HT-29 (cell line): Measurements from ENCODE around the gene HRAS. TPM values are rescaled to one million over a fixed set of nuclear protein-coding genes. Genes with fewer than 3 reads are reported as not detected.

Experiments used
- DNase-seq: peaks from one replicate; pipeline ENCODE4 v3.0.0-alpha.2; 2015; ENCODE audit warnings: low spot score
- small RNA-seq: library from RNA; depleted of rRNA; stranded (forward); fragments of <200 nt; gene quantifications from one replicate; pipeline ENCODE3, GENCODE V24; 2014
- total RNA-seq: library from RNA; depleted of rRNA; stranded (reverse); fragments of >200 nt; shearing (Covaris generic); gene quantifications from 2 replicates; pipeline ENCODE4 v1.2.3, GENCODE V29; 2014; rRNA removed

Gene HRAS
- total RNA-seq, 1 experiment from 2014 or later = 259 TPM

DNA sequence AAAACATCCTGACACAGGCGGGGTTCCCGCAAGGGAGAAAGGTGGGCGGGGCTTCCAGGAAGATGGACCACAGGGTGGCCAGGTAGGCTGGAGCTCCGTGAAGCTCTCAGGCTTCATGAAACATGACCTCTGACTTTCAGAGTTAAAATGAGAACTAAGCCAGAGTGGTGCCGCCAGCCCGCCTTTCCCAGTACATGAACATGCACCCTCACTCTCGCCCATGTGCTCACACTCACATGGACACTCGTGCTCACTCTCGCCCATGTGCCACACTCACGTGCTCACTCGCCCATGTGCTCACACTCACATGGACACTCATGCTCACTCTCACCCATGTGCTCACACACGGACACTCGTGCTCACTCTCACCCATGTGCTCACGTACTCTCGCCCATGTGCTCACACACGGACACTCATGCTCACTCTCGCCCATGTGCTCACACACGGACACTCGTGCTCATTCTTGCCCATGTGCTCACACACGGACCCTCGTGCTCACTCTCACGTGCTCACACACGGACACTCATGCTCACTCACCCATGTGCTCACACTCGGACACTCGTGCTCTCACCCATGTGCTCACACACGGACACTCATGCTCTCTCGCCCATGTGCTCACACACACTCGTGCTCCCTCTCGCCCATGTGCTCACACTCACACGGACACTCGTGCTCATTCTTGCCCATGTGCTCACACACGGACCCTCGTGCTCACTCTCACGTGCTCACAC lies 38.4 kb downstream of the HRAS start:
- DNase-seq = no peak

DNA sequence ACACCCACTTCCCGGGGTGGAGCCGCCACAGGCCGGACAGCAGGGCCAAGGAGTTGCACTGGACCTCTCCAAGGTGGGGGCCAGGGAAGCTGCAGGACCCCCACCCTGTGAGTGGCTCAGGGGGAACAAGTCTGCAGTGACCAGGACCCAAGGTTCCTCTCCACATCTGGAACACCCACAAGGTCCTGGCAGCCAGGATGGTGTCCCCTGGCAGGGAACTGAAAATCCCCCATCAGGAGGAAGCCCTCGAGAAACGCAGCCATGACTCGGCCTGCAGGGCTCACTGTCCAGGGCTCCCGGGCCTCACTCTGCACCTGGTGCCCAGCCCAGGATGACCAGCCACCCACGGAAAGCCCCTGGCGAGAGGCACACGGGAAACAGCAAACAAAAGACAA lies 39.8 kb downstream of the HRAS start:
- DNase-seq = no peak

DNA sequence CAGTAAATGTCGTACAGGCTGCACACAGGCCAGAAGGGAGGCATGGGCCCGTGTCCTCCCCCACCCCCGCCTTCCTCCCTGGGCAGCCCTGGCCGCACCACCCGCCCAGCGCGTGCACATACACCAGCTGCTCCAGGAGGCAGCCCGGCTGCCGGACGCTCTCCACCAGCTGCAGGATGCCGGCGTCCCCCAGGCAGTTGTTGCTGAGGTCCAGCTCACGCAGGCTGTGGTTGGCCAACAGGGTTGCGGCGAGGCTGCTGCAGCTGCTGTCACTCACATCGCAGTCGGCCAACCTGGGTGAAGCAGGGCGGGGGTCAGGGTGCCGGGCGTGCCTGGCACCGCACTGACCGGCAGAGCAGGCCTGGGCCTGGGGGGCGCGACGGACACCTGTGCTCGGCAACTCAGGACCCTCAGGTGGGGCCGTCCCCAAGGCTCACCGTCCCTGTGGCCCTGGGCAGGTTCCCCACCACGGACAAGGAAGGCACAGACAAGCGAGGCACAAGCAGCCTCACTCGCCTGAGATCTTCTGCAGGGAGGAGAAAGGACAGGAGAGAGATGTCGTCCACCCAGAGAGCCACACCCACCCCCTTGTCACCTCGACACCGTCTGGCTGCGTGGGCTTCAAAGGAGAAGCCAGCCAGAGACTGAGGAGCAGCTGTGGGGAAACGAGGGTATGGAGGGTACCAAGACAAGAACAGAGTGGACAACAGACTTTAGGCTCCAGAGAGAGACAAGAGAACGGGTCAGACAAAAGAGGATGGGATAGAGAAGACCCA lies 40.4 kb downstream of the HRAS start:
- no peak for DNase-seq

DNA sequence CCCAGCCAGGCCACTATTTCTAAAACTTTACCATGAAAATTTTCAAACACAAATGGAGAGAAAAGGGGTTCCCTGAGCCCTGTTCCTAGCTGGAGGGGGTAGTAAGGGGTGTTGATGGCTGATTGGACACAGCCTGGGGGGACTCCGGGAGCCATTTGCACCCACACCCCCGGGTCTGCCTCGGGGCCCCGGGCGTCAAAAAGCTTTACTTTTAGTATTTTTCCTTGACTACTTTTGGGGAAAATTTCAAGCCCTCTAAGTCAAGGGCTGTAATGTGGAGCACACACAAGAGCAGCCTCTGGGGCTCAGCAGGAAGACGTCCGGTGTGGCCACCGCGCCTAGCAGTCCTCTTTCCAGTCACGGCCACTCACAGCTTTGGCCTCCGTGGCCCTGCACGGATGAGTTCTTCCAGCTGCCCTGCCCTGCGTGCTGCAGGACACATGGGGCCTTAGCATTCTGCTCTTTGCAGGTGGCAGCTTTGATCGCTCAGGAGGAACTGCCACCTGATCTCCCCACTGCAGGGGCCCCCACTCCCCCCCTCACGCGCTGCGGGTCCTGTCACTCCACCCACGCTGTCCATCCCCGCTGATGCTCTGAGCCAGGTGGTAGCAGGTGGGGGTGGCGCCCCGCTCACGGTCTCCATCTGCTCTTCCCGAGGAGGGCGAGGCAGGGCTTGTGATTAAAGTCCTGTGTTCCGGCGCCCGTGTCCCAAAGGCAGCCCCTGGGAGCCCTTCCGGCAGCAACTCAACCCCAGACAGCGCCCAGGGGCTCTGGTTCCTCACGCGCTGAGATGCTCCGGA lies 42.7 kb downstream of the HRAS start:
- no peak for DNase-seq

DNA sequence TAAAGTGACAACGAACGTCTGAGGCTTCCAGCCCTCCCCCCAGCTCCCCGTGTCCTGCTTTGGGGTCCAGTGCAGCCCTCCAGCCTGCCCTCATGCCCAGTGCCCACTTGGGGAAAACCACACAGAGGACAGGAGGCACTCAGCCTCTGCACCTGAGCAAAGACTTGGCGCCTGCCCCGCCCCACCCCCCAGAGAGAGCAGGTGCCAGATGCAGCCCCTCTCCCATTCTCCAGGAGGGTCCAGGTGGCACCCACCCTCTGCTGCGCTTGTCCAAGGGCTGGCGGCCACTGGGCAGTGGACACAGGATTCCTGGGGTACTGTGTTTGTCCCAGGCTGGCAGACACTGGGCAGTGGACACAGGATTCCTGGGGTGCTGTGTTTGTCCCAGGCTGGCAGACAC lies 44.0 kb downstream of the HRAS start:
- DNase-seq = no peak

DNA sequence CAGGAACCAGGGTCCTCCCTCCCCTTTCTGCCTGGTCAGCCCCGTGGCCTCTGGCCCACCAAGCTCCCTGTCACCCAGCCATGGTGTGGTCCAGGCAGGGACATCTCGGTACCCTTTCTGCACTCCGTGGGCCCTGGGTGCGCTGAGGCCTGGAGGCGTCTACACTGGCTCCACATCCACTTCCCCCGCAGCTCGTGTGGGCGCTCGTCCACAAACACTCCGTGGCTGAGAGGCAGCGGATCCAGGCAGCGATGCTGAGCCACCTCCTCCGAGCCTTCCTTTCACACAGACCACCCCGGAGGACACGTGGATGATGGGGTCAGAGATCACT lies 44.5 kb downstream of the HRAS start:
- DNase-seq = no peak

DNA sequence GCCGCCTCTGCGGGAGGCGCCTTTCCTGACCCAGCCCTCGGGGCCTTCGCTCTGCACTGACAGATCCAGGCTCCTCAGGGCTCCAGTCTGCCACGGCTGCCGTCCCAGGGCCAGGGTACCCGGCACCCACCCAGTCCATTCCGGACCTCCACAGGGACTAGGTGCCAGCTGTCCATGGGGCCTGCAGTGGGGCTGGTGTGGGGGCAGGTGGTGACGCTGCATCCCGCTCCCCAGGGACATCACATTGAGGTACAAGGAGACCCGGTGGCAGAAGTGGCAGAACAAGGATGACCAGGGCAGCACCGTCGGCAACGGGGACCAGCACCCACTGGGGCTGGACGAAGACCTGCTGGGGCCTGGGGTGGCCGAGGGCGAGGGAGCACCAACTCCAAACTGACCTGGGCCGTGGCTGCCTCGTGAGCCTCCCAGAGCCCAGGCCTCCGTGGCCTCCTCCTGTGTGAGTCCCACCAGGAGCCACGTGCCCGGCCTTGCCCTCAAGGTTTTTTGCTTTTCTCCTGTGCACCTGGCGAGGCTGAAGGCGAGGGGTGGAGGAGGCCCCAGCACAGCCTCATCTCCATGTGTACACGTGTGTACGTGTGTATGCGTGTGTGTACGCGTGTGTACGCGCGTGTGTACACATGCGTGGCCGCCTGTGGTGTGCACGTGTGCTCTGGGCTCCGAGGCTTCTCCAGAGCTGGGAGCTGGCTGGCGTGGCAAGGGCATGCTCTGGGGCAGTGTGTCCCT lies 45.0 kb downstream of the HRAS start:
- DNase-seq = no peak

DNA sequence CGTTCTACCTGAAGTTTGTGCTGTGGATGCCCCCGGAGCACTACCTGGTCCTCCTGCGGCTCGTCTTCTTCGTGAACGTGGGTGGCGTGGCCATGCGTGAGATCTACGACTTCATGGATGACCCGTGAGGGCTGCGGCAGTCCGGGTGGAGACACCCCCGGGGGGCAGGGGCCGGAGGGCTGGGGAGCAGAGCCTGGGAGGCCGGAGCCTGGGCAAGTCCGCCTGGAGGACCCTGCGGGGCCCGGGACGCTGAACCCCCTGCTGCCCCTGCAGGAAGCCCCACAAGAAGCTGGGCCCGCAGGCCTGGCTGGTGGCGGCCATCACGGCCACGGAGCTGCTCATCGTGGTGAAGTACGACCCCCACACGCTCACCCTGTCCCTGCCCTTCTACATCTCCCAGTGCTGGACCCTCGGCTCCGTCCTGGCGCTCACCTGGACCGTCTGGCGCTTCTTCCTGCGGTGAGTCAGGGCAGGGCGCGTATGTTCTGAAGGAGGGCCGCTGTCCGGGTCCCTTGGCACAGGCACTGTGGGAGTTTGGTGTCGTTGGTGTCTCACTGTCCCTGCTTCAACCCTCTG lies 45.7 kb downstream of the HRAS start:
- DNase-seq = no peak

DNA sequence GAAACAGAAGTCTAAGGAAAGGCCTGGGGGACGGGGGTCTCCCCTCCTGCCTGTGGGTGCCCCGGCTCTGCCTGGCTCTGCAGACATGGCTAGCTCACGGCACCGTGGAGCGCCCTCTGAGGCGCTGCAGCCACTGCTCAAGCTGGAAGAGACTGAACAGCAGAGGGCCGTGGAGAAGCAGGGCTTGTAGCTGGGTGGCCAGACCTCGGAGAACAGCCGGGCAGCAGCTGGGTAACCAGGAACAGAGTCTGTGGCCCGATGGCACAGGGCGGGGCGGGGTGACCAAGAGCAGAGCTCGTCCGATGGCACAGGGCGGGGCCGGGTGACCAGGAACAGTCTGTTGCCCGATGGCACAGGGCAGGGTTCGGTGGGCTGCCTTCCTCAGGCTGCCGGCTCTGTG lies 46.4 kb downstream of the HRAS start:
- DNase-seq = peak; percentile 46

DNA sequence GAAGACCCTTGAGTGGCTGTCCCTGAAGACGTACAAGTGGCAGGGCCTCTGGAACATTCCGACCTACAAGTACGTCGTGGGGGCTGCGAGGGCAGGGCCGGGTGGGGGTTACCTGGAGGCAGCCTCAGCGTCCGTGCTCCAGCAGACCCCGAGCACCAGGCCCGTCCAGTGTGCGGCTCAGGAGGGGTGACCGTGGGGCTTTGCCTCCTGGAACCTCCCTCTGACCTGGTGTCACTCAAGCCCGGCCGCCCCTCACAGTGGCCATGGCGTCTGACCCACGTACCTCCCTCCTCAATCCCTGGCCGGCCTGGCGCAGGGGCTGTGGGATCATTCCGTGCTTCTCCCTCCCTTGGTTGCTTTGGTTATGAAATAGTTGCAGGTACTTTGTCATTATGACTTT lies 46.8 kb downstream of the HRAS start:
- DNase-seq = no peak

DNA sequence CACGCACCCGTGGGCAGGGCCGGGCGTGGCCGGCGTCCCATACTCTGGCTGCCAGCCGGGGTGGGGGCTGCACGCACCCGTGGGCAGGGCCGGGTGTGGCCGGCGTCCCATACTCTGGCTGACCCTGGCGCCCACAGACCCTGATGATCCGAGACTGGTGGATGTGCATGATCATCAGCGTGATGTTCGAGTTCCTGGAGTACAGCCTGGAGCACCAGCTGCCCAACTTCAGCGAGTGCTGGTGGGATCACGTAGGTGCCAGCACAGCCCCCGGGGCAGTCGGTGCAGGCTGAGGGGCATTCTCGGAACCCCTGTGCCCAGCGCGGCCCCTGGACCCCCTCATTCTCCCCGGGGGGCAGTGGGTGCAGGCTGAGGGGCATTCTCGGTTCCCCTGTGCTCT lies 47.3 kb downstream of the HRAS start:
- no peak for DNase-seq

DNA sequence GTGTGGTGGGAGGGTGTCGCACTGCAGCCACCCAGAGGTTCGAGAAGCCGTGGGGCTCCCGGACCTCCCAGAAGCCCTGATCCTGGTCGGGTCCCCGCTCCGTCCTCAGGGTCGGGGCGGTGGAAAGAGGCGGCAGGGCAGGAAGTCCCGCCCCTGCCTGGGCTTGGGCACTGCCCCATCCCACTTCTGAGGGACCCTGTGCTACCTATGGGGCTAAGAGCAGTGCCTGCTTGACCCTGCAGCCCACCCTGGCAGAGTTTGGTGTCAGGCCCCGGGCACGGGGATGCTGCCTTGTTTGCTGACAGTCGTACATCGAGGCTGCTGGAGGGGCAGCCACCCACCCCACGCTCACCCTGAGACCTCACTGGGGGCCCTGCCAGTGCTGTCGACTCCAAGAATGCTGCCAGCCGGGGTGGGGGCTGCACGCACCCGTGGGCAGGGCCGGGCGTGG lies 47.8 kb downstream of the HRAS start:
- DNase-seq = no peak

DNA sequence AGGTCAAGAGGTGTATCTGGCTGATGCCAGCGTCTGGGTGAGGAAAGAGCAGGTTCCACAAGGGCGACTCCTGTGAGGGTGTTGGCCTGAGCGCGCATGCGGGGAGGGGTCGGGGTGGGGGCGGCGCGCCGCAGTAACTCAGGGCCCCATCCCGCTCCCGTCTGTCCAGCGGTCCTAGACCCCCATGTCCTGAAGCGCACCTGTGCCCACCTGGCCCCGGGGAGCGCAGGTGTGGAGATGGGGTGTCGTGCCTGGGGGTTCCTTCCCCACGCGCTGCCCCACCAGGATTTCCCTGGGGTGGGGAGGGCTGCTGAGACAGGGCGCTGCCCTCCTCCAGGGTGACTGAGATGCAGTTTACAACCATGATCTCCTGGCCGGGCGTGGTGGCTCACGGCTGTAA lies 49.2 kb downstream of the HRAS start:
- no peak for DNase-seq

DNA sequence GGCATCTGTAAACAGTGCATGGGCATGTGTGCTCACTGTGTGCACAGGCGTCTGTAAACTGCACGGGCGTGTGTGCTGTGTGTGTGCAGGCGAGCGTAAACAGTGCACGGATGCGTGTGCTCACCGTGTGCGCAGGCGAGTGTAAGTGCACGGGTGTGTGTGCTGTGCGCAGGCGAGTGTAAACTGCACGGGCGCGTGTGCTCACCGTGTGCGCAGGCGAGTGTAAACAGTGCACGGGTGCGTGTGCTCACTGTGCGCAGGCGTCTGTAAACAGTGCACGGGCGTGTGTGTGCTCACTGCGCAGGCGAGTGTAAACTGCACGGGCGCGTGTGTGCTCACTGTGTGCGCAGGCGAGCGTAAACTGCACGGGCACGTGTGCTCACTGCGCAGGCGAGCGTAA lies 50.8 kb downstream of the HRAS start:
- DNase-seq = no peak

Small RNA genes within 50 kb of the gene (small RNA-seq; reads per million reads assigned to genes)
- 1.2 reads per million, percentile 45 among the genes with 10 or more reads in this experiment for gene MIR210

Other genes starting within 250 kb of the HRAS start
- 175 and 194 TPM in 2 replicates for gene PGGHG, start 246.4 kb downstream of the HRAS start, total RNA-seq
- not detected in 2 replicates for gene IFITM5, start 236.1 kb downstream of the HRAS start, total RNA-seq
- 31.2 and 32.3 TPM in 2 replicates for gene IFITM2, start 227.8 kb downstream of the HRAS start, total RNA-seq
- 6.8 and 7.6 TPM in 2 replicates for gene IFITM1, start 221.5 kb downstream of the HRAS start, total RNA-seq
- gene IFITM3, start 214.7 kb downstream of the HRAS start, total RNA-seq = 10.6 and 30.1 TPM in 2 replicates
- gene B4GALNT4, start 166.1 kb downstream of the HRAS start, total RNA-seq = not detected in 2 replicates
- 284 and 306 TPM in 2 replicates for gene PKP3, start 141.4 kb downstream of the HRAS start, total RNA-seq
- 295 and 312 TPM in 2 replicates for gene SIGIRR, start 120.6 kb downstream of the HRAS start, total RNA-seq
- gene ANO9, start 93.6 kb downstream of the HRAS start, total RNA-seq = 63.7 and 94.0 TPM in 2 replicates
- 56.6 and 63.4 TPM in 2 replicates for gene PTDSS2, start 85.3 kb downstream of the HRAS start, total RNA-seq
- gene RNH1, start 28.3 kb downstream of the HRAS start, total RNA-seq = 470 and 513 TPM in 2 replicates
- gene LRRC56, start 2.0 kb upstream of the HRAS start, total RNA-seq = 8.1 and 10.0 TPM in 2 replicates
- 5.3 and 6.9 TPM in 2 replicates for gene LMNTD2, start 25.2 kb upstream of the HRAS start, total RNA-seq
- gene RASSF7, start 25.4 kb upstream of the HRAS start, total RNA-seq = 515 and 552 TPM in 2 replicates
- gene PHRF1, start 40.9 kb upstream of the HRAS start, total RNA-seq = 75.3 and 82.0 TPM in 2 replicates
- 263 and 329 TPM in 2 replicates for gene IRF7, start 80.4 kb upstream of the HRAS start, total RNA-seq
- 11.9 and 12.1 TPM in 2 replicates for gene CDHR5, start 89.4 kb upstream of the HRAS start, total RNA-seq
- not detected in 2 replicates for gene SCT, start 91.6 kb upstream of the HRAS start, total RNA-seq
- 0.34 and 0.92 TPM in 2 replicates for gene DRD4, start 101.7 kb upstream of the HRAS start, total RNA-seq
- 77.8 and 139 TPM in 2 replicates for gene DEAF1, start 159.6 kb upstream of the HRAS start, total RNA-seq
- 73.6 and 76.8 TPM in 2 replicates for gene TMEM80, start 160.2 kb upstream of the HRAS start, total RNA-seq
- 473 and 503 TPM in 2 replicates for gene EPS8L2, start 170.7 kb upstream of the HRAS start, total RNA-seq
- 669 and 686 TPM in 2 replicates for gene TALDO1, start 211.9 kb upstream of the HRAS start, total RNA-seq
- 128 and 132 TPM in 2 replicates for gene GATD1, start 241.9 kb upstream of the HRAS start, total RNA-seq